ENCODE data around the gene SLC6A3.

- TF ChIP-seq, protein P1, sequence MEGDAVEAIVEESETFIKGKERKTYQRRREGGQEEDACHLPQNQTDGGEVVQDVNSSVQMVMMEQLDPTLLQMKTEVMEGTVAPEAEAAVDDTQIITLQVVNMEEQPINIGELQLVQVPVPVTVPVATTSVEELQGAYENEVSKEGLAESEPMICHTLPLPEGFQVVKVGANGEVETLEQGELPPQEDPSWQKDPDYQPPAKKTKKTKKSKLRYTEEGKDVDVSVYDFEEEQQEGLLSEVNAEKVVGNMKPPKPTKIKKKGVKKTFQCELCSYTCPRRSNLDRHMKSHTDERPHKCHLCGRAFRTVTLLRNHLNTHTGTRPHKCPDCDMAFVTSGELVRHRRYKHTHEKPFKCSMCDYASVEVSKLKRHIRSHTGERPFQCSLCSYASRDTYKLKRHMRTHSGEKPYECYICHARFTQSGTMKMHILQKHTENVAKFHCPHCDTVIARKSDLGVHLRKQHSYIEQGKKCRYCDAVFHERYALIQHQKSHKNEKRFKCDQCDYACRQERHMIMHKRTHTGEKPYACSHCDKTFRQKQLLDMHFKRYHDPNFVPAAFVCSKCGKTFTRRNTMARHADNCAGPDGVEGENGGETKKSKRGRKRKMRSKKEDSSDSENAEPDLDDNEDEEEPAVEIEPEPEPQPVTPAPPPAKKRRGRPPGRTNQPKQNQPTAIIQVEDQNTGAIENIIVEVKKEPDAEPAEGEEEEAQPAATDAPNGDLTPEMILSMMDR (IDR thresholded peaks at IDR 0.05; ENCODE audit: low read depth, low read length), result no peak
- TF ChIP-seq EZH2phosphoT487 (IDR thresholded peaks at IDR 0.05; ENCODE audit: low read depth), result no peak
Measured at GRCh38 chr5:1378096-1378495, 67.1 kb downstream of the SLC6A3 start.

Measured in OCI-LY3 (cell line).